ENCODE data around the gene MYBPC3. TPM values are rescaled to one million over a fixed set of nuclear protein-coding genes. Genes with fewer than 3 reads are reported as not detected.

MYBPC3 gene
- total and polyA plus RNA-seq, 10 of the 15 experiments (the other 5 are each of a cell fraction or from before 2014, with no cell fraction given) = 0.03 to 0.08 (median 0.03) TPM; not detected in 7

GRCh38 chr11:47324520-47324919 is 28.0 kb downstream of the MYBPC3 start:
- Histone ChIP-seq H3K27ac (ENCODE audit: control insufficient read depth, insufficient read depth) (no peak overlapping the region), H3K79me2 (ENCODE audit: control insufficient read depth, insufficient read depth, low read length) (no peaks in the 10 kb centered on the region), H3K27me3 (replicated peaks in 1 of 2; ENCODE audit: control insufficient read depth in 2 of 2, insufficient read depth in 2 of 2, low read length in 1 of 2) (no peaks in the 10 kb centered on the region), H3K4me2 (ENCODE audit: control insufficient read depth, insufficient read depth) (no peak overlapping the region), H3K9me3 (replicated peaks; ENCODE audit: control insufficient read depth, insufficient read depth, low read length) (no peaks in the 10 kb centered on the region), H2AFZ (ENCODE audit: control insufficient read depth, low read depth, low read length) (no peak overlapping the region), H3K4me3 (no peak overlapping the region), H3K4me1 (ENCODE audit: control insufficient read depth, insufficient read depth, low read length) (peaks cover 12% of the 10 kb centered on the region), H3K36me3 (ENCODE audit: control insufficient read depth in 2 of 2, insufficient read depth in 2 of 2, low read length in 1 of 2) (peaks cover 13 to 16% of the 10 kb centered on the region in 2 experiments; a peak in 3 of 4 replicates), H3K9ac (ENCODE audit: control insufficient read depth, insufficient read depth, low read length) (no peak overlapping the region), H4K20me1 (ENCODE audit: control insufficient read depth, insufficient read depth) (no peaks in the 10 kb centered on the region)
- RAD21 ChIA-PET (ENCODE audit: unreplicated experiment) = no interaction called here
- ATAC-seq (no peak), DNase-seq (ENCODE audit: low read depth, low spot score) (no peak), FAIRE-seq (no peak)
- no peak for TF ChIP-seq TARDBP (IDR thresholded peaks at IDR 0.05; ENCODE audit: borderline replicate concordance)
- TF ChIP-seq, protein P1, sequence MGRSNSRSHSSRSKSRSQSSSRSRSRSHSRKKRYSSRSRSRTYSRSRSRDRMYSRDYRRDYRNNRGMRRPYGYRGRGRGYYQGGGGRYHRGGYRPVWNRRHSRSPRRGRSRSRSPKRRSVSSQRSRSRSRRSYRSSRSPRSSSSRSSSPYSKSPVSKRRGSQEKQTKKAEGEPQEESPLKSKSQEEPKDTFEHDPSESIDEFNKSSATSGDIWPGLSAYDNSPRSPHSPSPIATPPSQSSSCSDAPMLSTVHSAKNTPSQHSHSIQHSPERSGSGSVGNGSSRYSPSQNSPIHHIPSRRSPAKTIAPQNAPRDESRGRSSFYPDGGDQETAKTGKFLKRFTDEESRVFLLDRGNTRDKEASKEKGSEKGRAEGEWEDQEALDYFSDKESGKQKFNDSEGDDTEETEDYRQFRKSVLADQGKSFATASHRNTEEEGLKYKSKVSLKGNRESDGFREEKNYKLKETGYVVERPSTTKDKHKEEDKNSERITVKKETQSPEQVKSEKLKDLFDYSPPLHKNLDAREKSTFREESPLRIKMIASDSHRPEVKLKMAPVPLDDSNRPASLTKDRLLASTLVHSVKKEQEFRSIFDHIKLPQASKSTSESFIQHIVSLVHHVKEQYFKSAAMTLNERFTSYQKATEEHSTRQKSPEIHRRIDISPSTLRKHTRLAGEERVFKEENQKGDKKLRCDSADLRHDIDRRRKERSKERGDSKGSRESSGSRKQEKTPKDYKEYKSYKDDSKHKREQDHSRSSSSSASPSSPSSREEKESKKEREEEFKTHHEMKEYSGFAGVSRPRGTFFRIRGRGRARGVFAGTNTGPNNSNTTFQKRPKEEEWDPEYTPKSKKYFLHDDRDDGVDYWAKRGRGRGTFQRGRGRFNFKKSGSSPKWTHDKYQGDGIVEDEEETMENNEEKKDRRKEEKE (IDR thresholded peaks at IDR 0.05) = no peak
- TF ChIP-seq LARP7 (IDR thresholded peaks at IDR 0.05) = no peak
- TF ChIP-seq EZH2 (IDR thresholded peaks at IDR 0.05; ENCODE audit: borderline replicate concordance, control insufficient read depth, low read depth, low read length) = no peak
- TF ChIP-seq, protein P2, sequence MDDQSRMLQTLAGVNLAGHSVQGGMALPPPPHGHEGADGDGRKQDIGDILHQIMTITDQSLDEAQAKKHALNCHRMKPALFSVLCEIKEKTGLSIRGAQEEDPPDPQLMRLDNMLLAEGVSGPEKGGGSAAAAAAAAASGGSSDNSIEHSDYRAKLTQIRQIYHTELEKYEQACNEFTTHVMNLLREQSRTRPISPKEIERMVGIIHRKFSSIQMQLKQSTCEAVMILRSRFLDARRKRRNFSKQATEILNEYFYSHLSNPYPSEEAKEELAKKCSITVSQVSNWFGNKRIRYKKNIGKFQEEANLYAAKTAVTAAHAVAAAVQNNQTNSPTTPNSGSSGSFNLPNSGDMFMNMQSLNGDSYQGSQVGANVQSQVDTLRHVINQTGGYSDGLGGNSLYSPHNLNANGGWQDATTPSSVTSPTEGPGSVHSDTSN (IDR thresholded peaks at IDR 0.05; ENCODE audit: insufficient replicate concordance, low read depth, low read length) = no peak
- no peak for TF ChIP-seq RFX5 (IDR thresholded peaks at IDR 0.05; ENCODE audit: low read depth, low read length)
- no peak for TF ChIP-seq ATF3 (IDR thresholded peaks at IDR 0.05; ENCODE audit: borderline replicate concordance, extremely low read depth, low read depth, low read length)
- TF ChIP-seq SIN3A (IDR thresholded peaks at IDR 0.05; ENCODE audit: low read depth, low read length) = no peak
- WGBS (ENCODE audit: insufficient coverage, insufficient replicate concordance, low lambda C conversion rate, missing lambda C conversion rate) = 97% methylated on average over 12 of the region's 12 CpGs
- SMC1A ChIA-PET (ENCODE audit: uncharacterized antibody, unreplicated experiment) = interaction anchor here (0.6 kb wide), 1 partner anchor 129 kb away, joined by 3 read pairs; no protein-coding TSS in a partner anchor
- BruUV-seq (replicated peaks) = no TSS peak
- POLR2A ChIA-PET = no interaction called here
- in situ Hi-C loops (cut with MboI) = no loop called here
- CTCF ChIA-PET = no interaction called here
- intact Hi-C loops (cut with micrococcal nuclease; ENCODE audit: unreplicated experiment) = loop anchor here (10.0 kb wide), 1 partner anchor 80 kb away; the partner anchor contains the start of gene SLC39A13

All from GM12878 (cell line).